Measurements from ENCODE around the gene EIF3C.
A peak's percentile ranks its signal among the peaks of the same experiment; 100 is the strongest.
"Not testable (repeated sequence)": the region's sequence is repeated elsewhere in the genome, so short reads cannot be mapped to it uniquely, and the experiment has no call there.

The EIF3C gene, protein sequence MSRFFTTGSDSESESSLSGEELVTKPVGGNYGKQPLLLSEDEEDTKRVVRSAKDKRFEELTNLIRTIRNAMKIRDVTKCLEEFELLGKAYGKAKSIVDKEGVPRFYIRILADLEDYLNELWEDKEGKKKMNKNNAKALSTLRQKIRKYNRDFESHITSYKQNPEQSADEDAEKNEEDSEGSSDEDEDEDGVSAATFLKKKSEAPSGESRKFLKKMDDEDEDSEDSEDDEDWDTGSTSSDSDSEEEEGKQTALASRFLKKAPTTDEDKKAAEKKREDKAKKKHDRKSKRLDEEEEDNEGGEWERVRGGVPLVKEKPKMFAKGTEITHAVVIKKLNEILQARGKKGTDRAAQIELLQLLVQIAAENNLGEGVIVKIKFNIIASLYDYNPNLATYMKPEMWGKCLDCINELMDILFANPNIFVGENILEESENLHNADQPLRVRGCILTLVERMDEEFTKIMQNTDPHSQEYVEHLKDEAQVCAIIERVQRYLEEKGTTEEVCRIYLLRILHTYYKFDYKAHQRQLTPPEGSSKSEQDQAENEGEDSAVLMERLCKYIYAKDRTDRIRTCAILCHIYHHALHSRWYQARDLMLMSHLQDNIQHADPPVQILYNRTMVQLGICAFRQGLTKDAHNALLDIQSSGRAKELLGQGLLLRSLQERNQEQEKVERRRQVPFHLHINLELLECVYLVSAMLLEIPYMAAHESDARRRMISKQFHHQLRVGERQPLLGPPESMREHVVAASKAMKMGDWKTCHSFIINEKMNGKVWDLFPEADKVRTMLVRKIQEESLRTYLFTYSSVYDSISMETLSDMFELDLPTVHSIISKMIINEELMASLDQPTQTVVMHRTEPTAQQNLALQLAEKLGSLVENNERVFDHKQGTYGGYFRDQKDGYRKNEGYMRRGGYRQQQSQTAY

DNA sequence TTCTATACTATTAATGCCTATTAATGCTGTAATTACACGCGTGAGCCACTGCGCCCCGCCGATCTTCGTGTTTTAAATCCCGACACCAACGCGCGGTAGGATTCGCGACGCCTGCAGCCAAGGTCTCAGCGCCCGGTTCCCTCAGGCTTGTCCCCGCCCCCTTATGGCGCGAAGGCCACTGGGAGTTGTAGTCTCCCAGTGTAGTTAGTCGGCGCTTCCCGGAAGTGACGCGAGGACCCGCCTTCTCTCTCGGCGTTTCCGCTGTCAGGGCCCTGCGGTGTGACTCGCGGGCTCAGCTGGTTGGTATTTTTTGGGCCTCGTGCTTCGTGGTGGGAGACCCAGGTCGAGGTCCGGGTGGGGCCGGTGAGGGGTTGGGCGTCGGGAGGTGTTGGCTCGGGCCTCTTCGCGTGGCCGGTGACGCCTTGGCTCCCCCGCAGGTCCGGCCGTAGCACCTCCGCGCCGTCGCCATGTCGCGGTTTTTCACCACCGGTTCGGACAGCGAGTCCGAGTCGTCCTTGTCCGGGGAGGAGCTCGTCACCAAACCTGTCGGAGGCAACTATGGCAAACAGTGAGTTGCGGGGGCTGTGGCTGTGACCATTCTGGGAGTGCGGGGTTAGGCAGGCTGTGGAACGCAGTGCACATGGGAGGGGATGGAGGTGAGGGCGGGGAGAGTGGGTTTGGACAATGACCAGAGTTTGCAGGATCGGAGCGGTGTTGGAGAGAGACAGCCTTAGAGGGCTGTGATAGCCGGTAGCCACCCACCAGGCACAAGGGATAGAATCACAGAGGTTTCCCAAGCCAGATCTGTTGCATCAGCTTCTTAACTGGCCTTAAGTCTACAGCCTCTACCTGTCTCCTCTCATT, at the start of gene EIF3C:
EIF3C (plus strand) TSS at position 245 of the 864 bp plus-strand sequence; CDS start at position 468, 223 bp downstream.
- DNase-seq: not testable (repeated sequence)

DNA sequence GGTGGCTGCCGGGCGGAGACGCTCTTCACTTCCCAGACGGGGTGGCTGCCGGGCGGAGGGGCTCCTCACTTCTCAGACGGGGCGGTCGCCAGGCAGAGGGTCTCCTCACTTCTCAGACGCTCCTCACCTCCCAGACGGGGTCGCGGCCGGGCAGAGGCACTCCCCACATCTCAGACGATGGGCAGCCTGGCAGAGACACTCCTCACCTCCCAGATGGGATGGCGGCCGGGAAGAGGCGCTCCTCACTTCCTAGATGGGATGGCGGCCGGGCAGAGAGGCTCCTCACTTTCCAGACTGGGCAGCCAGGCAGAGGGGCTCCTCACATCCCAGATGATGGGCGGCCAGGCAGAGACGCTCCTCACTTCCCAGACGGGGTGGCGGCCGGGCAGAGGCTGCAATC, 45.0 kb upstream of the EIF3C start:
- DNase-seq: peak; percentile 2

DNA sequence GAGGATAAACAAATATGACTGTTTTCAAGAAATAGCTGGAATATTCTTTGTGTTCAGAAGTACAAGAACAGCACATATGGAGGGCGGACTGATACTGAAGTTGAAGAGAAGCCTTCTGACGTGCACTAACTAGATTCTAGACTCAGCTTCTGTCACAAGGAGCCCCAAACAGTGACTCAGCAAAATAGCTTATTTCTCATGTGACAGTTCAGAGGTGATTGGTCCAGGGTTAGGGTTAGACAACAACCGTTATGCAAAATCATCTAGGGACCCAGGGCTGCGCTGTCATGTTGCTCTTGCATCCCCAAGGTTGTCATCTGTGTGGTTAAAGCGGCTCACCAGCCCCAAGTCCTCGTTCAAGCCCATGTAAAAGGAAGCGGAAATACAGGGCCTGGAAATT, 43.8 kb upstream of the EIF3C start:
- not testable (repeated sequence) for DNase-seq

DNA sequence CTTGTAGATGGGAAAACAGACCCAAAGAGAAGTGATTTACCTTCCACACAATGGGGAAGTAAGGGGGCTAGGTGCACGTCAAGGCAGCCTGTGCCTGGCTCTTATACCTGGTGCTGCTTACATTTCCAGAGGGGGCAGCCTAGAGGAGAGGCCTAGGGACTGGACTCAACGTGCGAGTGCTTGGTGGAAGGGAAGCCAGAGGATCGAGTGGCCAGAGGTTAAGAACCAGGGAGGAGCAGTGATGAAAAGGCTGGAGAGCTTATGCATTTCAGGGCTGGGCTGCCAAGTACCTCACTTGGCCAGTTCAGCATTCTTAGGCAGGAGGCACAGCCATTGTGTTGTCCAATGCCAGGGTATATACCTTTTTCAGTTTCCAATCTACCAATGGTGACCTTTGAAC, 43.1 kb upstream of the EIF3C start:
- DNase-seq: not testable (repeated sequence)

DNA sequence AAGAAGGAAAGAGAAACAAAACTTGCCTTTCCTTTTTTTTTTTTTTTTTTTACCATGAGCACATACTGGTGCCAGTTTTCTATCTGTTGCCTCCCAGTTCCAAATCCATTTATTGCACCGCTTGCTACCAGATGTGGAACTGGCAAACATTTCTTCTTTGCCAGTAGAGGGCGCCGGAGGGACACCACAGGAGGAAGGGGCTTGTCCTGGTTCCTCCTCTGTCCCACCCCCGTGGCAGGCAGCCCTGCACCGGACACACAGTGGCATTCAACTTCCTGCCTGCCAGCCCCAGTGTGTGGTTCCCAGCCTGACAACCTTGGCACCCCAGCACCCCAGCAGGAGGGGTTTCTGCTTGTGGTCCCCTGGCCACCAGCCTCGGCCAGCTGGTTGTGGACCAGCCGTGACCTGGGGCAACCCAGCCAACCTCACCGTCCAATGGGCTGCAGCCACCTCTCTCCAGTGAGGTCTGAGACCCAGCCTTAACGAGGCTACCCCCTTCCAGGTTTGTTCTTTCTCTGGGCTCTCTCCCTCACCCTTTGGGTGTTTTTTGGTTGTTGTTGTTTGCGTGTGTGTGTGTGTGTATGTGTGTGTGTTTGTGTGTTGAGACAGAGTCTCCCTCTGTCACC, 22.8 kb upstream of the EIF3C start:
- not testable (repeated sequence) for DNase-seq

DNA sequence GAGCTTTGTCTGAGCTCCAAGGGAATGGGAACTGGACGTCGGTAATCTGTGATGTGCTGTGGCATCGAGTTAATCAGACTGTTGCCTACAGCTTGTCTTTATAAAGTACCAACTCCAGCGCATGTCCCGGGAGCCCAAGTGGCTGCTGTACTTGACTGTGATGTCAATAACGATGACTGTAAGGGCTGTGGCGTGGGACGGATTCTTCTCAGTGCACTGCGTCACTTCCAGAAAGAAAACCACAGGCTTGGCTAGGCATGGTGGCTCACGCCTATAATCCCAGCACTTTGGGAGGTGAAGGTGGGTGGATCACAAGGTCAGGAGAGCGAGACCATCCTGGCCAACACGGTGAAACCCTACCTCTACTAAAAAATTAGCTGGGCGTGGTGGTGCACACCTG, 21.8 kb upstream of the EIF3C start:
- DNase-seq: not testable (repeated sequence)

DNA sequence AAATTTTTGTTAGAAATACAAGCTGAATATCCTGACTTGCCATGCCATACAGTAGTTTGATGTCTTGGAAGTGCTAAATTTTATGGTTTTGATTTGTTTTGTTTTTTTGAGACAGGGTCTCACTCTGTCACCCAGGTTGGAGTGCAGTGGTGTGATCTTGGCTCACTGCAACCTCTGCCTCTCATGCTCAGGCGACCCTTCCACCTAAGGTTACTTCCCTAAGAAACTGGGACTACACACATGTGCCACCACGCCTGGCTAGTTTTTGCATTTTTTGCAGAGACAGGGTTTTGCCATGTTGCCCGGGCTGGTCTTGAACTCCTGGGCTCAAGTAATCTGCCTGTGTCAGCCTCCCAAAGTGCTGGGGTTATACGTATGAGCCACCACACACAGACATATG, 19.5 kb upstream of the EIF3C start:
- DNase-seq: not testable (repeated sequence)

DNA sequence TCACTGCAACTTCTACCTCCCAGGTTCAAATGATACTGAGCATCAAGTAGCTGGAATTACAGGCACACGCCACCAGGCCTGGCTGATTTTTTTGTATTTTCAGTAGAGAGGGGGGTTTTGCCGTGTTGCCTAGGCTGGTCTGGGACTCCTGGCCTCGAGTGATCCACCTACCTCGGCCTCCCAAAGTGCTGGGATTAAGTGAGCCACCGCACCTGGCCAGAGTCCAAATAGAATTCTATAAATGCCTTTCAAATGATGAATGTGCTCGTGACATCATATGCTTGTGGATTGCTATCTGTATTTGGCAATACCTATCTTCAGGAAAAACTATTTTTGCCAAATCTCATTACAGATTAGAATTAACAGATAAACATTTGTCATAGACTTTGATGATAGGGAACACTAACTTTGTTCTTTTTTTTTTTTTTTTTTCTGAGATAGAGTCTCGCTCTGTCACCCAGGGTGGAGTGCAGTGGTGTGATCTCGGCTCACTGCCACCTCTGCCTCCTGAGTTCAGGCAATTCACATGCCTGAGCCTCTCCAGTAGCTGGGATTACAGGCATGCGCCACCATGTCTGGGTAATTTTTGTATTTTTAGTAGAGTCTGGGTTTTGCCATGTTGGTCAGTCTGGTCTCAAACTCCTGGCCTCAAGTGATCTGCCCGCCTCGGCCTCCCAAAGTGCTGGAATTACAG, 17.9 kb upstream of the EIF3C start:
- not testable (repeated sequence) for DNase-seq

DNA sequence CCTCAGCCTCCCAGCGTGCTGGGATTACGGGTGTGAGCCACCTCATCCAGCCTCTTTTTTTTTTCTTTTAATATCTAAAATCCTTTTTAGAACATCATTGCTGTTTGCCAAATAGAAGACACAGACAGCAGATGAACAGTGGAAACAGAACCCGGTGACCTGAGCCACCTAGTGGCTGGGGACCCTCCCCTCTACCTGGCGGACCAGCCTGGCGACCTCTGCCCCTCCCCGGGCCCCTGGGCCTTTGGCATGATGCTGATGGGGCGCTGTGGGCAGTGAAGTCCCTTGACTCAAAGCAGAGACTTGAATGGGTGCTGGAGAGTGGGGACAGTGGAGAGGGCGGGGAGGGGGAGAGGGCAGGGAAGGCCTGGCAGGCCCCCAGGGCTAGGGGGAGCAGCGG, 11.5 kb upstream of the EIF3C start:
- not testable (repeated sequence) for DNase-seq

DNA sequence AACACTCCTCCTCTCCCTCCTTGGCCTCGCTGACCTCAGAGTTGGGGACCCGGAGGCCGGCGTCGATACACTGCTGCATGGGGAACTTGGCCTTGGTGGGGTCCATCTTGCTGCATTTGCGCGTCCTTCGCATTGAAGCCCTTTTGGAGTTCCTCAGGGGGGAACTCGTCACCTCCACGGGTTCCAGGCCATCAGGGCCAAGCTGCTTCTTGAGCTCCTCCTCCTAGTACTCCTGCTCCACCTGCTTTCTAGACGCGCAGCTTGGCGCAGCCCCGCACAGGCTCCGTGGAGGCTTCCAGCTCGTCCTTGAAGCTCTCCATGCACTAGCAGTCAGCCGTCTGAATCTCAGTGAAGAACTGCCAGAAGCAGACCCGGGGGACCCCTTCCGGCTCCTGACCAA, 10.9 kb upstream of the EIF3C start:
- not testable (repeated sequence) for DNase-seq

DNA sequence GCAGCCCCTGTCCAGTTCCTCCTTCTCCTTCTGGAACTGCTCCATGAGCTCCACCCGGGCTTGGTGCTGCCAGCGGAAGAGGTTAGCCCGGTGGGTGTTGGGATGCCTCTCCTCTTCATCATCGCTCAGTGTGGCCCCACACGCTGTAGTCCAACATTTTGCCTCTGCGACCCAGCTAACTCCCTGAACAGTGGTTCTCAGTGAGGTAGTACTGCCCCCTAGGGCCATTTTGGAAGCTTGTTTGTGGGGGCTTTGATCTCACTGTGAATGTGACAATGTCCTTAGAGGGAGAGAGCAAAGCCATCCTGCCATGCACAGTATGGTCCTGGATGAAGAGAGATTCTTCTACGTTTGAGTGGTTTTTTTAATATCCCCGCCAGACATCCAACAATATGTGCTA, 9.9 kb upstream of the EIF3C start:
- DNase-seq: not testable (repeated sequence)

DNA sequence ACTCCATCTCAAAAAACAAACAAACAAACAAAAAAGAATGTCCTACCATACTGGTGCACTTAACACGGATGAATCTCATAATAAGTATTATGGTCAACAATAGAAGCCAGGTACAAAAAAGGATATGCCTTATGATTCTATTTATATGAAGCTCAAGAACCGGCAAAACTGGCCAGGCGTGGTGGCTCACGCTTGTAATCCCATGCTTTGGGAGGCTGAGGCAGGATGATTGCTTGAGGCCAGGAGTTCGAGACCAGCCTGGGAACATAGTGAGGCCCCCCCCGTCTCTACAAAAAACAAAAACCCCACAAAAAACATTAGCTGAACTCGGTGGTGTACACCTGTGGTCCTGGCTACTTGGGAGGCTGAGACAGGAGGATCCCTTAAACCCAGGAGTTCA, 7.0 kb upstream of the EIF3C start:
- DNase-seq: not testable (repeated sequence)

DNA sequence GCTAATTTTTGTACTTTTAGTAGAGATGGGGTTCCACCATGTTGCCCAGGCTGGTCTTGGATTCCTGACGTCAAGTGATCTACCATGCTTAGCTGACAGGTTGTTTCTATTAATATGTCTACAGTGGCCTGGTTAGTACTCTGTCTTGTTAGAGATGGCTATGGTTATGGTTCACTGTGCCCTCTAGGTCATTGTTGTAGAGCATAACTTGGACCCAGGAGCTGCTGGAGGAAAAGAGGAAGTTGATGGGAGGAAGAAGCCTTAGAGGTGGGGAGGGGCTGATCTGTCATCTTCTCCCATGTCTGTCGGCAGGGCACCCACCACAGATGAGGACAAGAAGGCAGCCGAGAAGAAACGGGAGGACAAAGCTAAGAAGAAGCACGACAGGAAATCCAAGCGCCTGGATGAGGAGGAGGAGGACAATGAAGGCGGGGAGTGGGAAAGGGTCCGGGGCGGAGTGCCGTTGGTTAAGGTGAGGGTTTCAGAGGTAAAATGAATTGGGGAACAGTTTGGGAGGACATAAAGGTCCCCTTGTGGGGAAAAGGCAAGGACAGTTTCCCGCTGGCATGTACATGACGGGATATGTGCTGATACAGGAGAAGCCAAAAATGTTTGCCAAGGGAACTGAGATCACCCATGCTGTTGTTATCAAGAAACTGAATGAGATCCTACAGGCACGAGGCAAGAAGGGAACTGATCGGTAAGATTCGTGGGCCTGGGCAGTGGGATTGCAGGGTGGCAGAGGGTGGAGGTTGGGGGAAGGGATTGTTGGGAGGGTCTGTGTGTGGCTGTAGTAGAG, 11.8 kb downstream of the EIF3C start:
- DNase-seq: not testable (repeated sequence)

DNA sequence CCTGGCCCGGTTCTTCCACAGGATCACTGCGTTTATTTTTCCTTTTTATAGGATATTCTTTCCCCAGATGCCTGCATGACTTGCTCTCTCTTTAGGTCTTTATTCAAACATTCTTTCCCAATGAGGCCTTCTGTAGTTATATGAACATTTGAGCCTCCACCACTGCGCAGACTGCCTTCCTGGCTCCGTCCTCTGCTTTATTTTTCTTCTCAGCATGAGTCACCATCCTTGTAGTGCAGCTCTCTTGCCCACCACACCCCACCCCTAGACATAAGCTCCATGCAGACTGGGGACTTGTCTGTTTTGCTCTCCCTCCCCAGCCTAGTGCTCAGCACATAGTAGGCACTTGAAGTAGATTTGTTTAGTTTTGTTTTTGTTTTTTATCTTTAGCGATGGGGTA, 20.0 kb downstream of the EIF3C start:
- not testable (repeated sequence) for DNase-seq

DNA sequence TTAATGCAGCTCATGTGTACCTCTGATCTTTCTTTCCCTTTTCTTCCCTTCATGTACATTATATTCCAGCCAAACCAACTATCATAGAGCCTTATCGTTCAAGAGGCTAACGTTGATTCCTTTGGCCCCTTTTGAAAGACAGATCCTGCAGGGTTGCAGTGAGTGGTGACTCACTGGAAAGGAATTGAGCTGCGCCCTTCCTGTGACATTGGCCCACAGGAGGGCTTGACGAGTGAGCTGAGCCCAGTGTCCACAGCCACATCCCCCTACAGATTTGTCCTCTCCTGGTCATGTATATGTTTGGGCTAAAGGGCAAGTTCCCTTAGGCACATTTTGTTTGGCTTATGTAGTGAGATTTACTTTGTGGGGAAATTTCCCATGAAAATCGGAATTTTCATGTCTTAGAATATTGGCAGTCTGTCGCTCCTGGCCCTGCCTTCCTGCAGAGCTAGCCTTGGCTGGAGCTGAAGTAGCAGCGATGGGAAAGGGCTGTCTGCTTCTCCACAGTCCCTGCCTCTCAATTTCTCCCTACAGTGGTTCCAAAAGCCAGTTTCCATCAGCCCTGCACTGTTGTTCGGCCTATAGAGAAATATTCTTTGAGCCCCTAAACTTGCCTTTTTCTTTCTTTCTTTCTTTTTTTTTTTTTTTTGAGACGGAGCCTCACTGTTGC, 21.3 kb downstream of the EIF3C start:
- DNase-seq: not testable (repeated sequence)

DNA sequence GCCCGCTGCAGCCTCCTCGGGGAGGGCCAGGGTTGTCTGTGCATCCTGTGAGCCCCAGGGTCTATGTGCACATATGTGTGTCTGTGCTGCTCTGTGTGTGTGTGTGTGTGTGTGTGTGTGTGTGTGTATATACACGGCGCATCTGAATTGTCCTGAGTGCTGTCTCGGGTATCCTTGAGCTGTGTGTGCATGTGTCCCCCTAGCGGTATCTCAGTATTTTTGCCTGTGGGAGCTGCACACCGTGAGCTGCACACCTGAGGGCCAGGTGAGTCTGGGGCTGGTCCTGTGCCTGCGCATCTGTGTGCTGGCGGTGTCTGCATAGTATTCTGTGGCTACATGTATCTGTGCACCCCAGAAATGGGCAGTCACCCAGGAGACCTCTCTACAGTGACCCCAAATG, 28.5 kb downstream of the EIF3C start:
- DNase-seq: not testable (repeated sequence)

DNA sequence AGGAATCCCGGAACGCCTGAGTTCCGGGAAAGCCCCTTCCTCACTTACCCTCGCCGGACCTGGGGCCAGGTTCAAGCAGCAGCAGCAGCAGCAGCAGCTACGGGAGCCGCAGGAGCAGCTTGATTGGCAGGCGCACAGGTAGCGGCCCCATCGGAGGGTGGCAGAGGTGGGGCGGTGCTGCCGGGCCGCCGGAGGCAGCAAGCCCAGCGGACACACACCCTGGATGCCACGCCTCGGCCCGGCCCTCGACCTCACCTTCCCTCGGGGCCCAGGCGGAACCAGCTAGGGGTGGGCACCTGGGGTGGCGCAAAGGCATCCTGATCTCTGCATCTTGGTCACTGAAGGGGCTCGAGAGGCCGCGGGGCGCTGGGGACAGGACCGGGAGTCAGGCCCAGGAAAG, 29.4 kb downstream of the EIF3C start:
- DNase-seq: not testable (repeated sequence)

DNA sequence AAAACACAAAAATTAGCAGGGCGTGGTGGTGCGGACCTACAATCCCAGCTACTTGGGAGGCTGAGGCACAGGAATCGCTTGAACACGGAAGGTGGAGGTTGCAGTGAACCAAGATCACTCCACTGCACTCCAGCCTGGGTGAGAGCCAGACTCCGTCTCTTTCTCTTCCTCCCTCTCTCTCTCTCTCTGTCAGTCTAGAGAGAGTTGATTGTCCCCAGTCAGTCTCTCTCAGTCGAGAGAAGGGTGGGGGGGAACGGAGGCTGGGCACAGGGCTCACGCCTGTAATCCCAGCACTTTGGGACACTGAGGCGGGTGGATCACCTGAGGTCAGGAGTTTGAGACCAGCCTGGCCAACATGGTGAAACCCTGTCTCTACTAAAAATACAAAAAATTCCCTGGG, 30.0 kb downstream of the EIF3C start:
- not testable (repeated sequence) for DNase-seq

DNA sequence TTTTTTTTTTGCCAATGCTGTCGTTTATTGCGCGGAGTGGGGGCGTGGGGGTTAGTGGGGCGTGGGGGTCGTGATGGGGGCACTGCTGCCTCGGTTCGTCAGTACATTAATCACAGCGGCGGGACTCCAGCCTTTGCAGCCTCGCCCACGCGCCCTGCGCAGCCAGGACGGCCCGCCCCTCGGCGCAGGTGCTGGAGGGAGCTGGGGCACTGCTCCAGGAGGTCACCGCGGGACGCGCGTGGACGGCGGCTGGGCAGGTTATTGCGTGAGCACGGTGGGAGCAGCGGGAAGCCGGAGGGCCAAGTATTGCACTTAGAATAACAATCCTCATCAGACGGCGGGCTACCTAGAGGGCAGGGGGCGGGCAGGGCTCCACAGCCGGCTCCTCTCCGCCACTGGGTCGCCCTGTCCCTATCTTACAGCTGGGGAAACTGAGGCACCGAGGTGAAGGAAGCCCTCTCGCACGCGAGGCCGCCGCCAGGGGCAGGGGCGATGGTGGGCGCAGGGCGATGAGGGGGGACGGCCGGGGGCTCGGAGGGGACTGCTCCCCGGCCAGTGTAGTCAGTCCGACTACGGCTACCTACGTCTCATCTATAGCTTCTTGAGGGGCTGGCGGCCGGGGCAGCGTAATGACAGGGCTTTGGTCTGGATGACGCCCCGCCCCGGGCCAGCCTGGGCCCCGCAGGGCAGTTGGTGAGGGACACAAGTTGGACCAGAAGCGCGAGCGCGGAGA, 35.5 kb downstream of the EIF3C start:
- DNase-seq: not testable (repeated sequence)

Measured in activated effector memory CD4-positive, alpha-beta T cell treated with anti-CD3 and anti-CD28 coated beads, Interleukin-2, amount 50 U/mL, for 16 hours (primary cell).